Measurements from ENCODE around the gene SPTBN4.
"Not testable (repeated sequence)": the region's sequence is repeated elsewhere in the genome, so short reads cannot be mapped to it uniquely, and the experiment has no call there.

The SPTBN4 gene

DNA sequence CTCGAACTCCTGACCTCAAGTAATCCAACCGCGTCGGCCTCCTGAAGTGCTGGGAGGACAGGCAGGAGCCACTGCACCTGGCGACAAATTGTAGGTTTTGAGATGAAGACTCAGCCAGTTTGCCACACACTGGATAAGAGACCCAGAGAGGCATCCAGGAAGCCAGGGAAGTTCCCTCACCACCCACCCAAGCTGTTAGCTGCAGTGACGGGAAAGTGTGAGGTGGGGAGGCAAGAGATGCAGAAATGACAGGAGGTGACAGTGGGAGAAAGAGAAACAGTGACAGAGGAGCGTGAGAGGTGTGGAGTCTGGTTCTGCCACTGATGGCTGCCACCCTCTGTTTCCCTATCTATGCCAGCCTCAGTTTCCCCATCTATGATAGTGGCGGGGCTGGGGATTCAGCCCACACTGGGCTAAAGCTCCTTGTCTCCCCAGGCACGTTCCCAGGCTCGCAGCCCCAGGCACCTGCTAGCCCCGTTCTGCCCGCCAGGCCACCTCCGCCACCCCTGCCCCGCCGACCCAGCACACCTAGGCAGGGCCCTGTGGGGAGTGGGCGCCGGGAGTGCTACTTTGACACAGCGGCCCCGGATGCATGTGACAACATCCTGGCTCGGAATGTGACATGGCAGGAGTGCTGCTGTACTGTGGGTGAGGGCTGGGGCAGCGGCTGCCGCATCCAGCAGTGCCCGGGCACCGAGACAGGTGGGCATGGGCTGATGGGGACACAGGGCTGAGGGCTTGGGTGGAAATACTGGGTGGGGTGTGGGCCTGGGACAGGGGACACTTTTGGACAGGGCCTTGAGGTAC, 155.4 kb downstream of the SPTBN4 start:
- no peak for DNase-seq

GRCh38 chr19:40622773-40623075, 155.9 kb downstream of the SPTBN4 start:
- DNase-seq = no peak

GRCh38 chr19:40623403-40624251, 156.8 kb downstream of the SPTBN4 start:
- no peak for DNase-seq

DNA sequence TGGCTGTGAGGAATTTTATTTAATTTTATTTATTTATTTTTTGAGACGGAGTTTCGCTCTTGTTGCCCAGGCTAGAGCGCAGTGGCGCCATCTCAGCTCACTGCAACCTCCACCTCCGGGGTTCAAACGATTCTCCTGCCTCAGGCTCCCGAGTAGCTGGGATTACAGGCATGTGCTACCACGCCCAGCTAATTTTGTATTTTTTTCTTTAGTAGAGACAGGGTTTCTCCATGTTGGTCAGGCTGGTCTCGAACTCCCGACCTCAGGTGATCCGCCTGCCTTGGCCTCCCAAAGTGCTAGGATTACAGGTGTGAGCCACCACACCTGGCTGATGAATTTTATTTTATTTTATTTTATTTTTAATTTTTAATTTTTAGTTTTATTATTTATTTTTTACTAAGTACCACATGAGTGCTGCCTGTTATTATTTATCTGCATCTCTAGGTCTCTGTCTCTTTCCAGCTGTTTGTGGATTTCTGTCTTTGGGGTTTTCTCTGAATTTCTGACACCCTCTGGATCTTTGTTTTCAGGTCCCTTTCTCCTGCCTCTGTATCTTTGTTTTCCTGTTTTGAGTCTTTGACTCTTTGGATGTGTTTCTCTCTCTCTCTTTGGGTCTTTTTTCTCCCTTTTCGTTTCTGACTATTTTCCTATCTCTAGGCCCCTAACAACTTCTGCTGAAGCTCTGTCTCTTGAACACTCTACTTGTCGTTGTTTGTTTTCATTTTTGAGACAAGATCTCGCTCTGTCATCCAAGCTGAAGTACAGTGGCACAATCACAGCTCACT, 157.8 kb downstream of the SPTBN4 start:
- DNase-seq = not testable (repeated sequence)

GRCh38 chr19:40625406-40626120, 158.8 kb downstream of the SPTBN4 start:
- no peak for DNase-seq

Data from CD4-positive, alpha-beta T cell treated with Interleukin-10 for 1 hour (primary cell).